ENCODE data around the gene MRPL33. TPM values are rescaled to one million over a fixed set of nuclear protein-coding genes. Genes with fewer than 3 reads are reported as not detected.
A peak's percentile ranks its signal among the peaks of the same experiment; 100 is the strongest.

MRPL33 gene
- total and polyA plus RNA-seq, 2 of the 13 experiments (the other 11 are each of a cell fraction or from before 2014, with no cell fraction given), result 69.7 to 218 TPM

DNA sequence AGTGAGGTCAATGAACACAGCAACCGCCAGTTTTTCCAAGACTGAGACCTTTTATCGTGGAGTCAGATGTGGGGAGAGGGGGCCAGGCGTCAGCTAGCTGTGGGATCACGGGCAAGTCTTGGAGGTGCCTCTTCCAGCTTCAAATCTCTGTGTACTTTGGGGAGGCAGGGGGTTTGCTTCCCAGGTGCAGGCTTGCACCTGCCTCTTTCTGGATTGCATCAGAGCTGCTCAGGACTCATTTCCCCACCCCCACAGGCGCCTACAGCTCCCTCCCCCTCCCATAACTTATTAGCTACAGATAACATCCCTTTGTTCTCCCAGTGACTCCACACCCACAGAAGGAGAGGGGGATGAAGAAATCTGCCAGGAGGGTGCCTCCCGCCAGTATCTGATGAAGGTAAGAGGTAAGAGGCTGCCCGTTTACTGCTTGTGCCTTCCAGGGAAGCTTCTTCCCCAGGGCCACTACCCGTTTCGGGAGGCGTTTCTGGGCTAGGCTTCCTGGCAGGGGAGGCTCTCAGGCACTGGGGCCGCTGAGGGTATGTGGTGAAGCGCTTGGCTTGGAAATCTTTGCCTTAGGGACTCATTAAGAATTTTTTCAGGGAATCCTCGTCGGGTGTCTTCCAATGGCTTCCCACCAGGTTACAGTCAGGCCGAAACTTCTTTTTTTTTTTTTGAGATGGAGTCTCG, 18.8 kb upstream of the MRPL33 start (continued):
- TF ChIP-seq, protein P1, sequence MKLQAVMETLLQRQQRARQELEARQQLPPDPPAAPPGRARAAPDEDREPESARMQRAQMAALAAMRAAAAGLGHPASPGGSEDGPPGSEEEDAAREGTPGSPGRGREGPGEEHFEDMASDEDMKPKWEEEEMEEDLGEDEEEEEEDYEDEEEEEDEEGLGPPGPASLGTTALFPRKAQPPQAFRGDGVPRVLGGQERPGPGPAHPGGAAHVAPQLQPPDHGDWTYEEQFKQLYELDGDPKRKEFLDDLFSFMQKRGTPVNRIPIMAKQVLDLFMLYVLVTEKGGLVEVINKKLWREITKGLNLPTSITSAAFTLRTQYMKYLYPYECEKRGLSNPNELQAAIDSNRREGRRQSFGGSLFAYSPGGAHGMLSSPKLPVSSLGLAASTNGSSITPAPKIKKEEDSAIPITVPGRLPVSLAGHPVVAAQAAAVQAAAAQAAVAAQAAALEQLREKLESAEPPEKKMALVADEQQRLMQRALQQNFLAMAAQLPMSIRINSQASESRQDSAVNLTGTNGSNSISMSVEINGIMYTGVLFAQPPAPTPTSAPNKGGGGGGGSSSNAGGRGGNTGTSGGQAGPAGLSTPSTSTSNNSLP (IDR thresholded peaks at IDR 0.05; ENCODE audit: low read depth, low read length), result no peak; the same call in 1 of the 2 replicates
- TF ChIP-seq ZNF558 (CRISPR knock-in tag; IDR thresholded peaks at IDR 0.05; ENCODE audit: borderline replicate concordance) (no peak), HOXA3 (CRISPR knock-in tag; IDR thresholded peaks at IDR 0.05) (peak; percentile 22; the same call in 1 of the 2 replicates), IRX3 (CRISPR knock-in tag; IDR thresholded peaks at IDR 0.05; ENCODE audit: borderline replicate concordance, low read depth) (no peak), SKI (IDR thresholded peaks at IDR 0.05; ENCODE audit: partially characterized antibody) (no peak), JUN (CRISPR knock-in tag; IDR thresholded peaks at IDR 0.05) (peak; percentile 65), NAIF1 (CRISPR knock-in tag; IDR thresholded peaks at IDR 0.05; ENCODE audit: borderline replicate concordance) (no peak), ZNF350 (CRISPR knock-in tag; IDR thresholded peaks at IDR 0.05; ENCODE audit: borderline replicate concordance, low read depth) (peak; percentile 88), SPEN (CRISPR knock-in tag; IDR thresholded peaks at IDR 0.05; ENCODE audit: low read depth) (peak; percentile 25; the same call in 1 of the 2 replicates), ZNF557 (CRISPR knock-in tag; IDR thresholded peaks at IDR 0.05) (0 out of 2 replicates have a peak, but pooled peaks have one; percentile 32), ZNF274 (CRISPR knock-in tag; IDR thresholded peaks at IDR 0.05) (no peak), GFI1 (CRISPR knock-in tag; IDR thresholded peaks at IDR 0.05; ENCODE audit: borderline replicate concordance) (peak; percentile 45; the same call in 1 of the 2 replicates), ZMYM3 (CRISPR knock-in tag; IDR thresholded peaks at IDR 0.05) (no peak), ARNT2 (CRISPR knock-in tag; IDR thresholded peaks at IDR 0.05; ENCODE audit: low read depth) (no peak)
- TF ChIP-seq, protein P2, sequence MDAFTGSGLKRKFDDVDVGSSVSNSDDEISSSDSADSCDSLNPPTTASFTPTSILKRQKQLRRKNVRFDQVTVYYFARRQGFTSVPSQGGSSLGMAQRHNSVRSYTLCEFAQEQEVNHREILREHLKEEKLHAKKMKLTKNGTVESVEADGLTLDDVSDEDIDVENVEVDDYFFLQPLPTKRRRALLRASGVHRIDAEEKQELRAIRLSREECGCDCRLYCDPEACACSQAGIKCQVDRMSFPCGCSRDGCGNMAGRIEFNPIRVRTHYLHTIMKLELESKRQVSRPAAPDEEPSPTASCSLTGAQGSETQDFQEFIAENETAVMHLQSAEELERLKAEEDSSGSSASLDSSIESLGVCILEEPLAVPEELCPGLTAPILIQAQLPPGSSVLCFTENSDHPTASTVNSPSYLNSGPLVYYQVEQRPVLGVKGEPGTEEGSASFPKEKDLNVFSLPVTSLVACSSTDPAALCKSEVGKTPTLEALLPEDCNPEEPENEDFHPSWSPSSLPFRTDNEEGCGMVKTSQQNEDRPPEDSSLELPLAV (CRISPR knock-in tag; conservative IDR thresholded peaks at IDR 0.05; ENCODE audit: low read depth), result no peak
- TF ChIP-seq, protein P3, sequence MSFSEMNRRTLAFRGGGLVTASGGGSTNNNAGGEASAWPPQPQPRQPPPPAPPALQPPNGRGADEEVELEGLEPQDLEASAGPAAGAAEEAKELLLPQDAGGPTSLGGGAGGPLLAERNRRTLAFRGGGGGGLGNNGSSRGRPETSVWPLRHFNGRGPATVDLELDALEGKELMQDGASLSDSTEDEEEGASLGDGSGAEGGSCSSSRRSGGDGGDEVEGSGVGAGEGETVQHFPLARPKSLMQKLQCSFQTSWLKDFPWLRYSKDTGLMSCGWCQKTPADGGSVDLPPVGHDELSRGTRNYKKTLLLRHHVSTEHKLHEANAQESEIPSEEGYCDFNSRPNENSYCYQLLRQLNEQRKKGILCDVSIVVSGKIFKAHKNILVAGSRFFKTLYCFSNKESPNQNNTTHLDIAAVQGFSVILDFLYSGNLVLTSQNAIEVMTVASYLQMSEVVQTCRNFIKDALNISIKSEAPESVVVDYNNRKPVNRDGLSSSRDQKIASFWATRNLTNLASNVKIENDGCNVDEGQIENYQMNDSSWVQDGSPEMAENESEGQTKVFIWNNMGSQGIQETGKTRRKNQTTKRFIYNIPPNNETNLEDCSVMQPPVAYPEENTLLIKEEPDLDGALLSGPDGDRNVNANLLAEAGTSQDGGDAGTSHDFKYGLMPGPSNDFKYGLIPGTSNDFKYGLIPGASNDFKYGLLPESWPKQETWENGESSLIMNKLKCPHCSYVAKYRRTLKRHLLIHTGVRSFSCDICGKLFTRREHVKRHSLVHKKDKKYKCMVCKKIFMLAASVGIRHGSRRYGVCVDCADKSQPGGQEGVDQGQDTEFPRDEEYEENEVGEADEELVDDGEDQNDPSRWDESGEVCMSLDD (CRISPR knock-in tag; IDR thresholded peaks at IDR 0.05; ENCODE audit: borderline replicate concordance), result peak; percentile 77; the same call in 1 of the 2 replicates
- TF ChIP-seq, protein P4, sequence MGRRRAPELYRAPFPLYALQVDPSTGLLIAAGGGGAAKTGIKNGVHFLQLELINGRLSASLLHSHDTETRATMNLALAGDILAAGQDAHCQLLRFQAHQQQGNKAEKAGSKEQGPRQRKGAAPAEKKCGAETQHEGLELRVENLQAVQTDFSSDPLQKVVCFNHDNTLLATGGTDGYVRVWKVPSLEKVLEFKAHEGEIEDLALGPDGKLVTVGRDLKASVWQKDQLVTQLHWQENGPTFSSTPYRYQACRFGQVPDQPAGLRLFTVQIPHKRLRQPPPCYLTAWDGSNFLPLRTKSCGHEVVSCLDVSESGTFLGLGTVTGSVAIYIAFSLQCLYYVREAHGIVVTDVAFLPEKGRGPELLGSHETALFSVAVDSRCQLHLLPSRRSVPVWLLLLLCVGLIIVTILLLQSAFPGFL (CRISPR knock-in tag; IDR thresholded peaks at IDR 0.05), result 0 out of 2 replicates have a peak, but pooled peaks have one; percentile 22
- TF ChIP-seq, protein P5, sequence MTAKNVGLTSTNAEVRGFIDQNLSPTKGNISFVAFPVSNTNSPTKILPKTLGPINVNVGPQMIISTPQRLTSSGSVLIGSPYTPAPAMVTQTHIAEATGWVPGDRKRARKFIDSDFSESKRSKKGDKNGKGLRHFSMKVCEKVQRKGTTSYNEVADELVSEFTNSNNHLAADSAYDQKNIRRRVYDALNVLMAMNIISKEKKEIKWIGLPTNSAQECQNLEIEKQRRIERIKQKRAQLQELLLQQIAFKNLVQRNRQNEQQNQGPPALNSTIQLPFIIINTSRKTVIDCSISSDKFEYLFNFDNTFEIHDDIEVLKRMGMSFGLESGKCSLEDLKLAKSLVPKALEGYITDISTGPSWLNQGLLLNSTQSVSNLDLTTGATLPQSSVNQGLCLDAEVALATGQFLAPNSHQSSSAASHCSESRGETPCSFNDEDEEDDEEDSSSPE (CRISPR knock-in tag; IDR thresholded peaks at IDR 0.05), result no peak
